SU-DHL-6 (cell line): ENCODE data around the gene FLII.

Source experiments
- H2AFZ ChIP-seq: fragments of 200-600 bp; sonication (generic); 2 replicates; pipeline ENCODE4 v1.6.1; 2014; ENCODE audit warnings: low read depth, mild to moderate bottlenecking, moderate library complexity, mixed read lengths, antibody characterized with exemption, low read length; ENCODE audit not compliant: severe bottlenecking
- H3F3A ChIP-seq: fragments of 200-600 bp; shearing (Covaris generic); 2 replicates; pipeline ENCODE4 v1.6.0; 2016; ENCODE audit warnings: antibody characterized with exemption, mild to moderate bottlenecking; ENCODE audit not compliant: insufficient read depth
- H3K27ac ChIP-seq: fragments of 200-600 bp; sonication (generic); 2 replicates; pipeline ENCODE4 v1.5.1; 2016; ENCODE audit warnings: low read depth, mild to moderate bottlenecking, low read length, moderate library complexity, mixed read lengths
- H3K27me3 ChIP-seq: fragments of 200-600 bp; sonication (generic), shearing (Covaris generic); 2 replicates; pipeline ENCODE4 v1.6.0; 2014; ENCODE audit warnings: mild to moderate bottlenecking, low read length
- H3K36me3 ChIP-seq: fragments of 200-600 bp; sonication (generic); 2 replicates; pipeline ENCODE4 v1.6.1; 2014; ENCODE audit warnings: mild to moderate bottlenecking, low read length, mixed read lengths
- H3K4me2 ChIP-seq: fragments of 300-600, 200-600 bp; shearing (Covaris generic), sonication (generic); 2 replicates; pipeline ENCODE4 v1.6.0; 2014; ENCODE audit warnings: low read length, low read depth, mild to moderate bottlenecking; ENCODE audit not compliant: poor library complexity, severe bottlenecking
- H3K4me3 ChIP-seq: fragments of 200-600 bp; sonication (generic); 2 replicates; pipeline ENCODE4 v1.5.1; 2014; ENCODE audit warnings: antibody characterized with exemption, low read length, mild to moderate bottlenecking, mixed read lengths; ENCODE audit not compliant: insufficient read depth, poor library complexity, severe bottlenecking
- H3K79me2 ChIP-seq: fragments of 200-600 bp; sonication (generic); 2 replicates; pipeline ENCODE4 v1.6.1; 2014; ENCODE audit warnings: mild to moderate bottlenecking, low read length, moderate library complexity; ENCODE audit not compliant: insufficient read depth
- H3K9ac ChIP-seq: fragments of 200-600 bp; sonication (generic); 2 replicates; pipeline ENCODE4 v1.7.0; 2014; ENCODE audit warnings: mild to moderate bottlenecking, low read length
- H3K9me2 ChIP-seq: fragments of 200-600 bp; sonication (generic); replicated peaks from 2 replicates; pipeline ENCODE4 v1.6.1; 2014; ENCODE audit warnings: low read length; ENCODE audit not compliant: insufficient read depth
- H3K9me3 ChIP-seq: fragments of 200-600 bp; sonication (generic); 2 replicates; pipeline ENCODE4 v1.6.1; 2014; ENCODE audit warnings: low read length, mixed read lengths; ENCODE audit not compliant: insufficient read depth
- H4K20me1 ChIP-seq: fragments of 200-600 bp; sonication (generic); 2 replicates; pipeline ENCODE4 v1.6.1; 2014; ENCODE audit warnings: low read depth, mild to moderate bottlenecking, antibody characterized with exemption, low read length, moderate library complexity, mixed read lengths
- CTCF ChIP-seq: fragments of 200-600 bp; sonication (generic); IDR thresholded peaks from one replicate; pipeline ENCODE4 v1.5.1; 2017; ENCODE audit warnings: antibody characterized with exemption, mild to moderate bottlenecking, low read length, moderate library complexity; ENCODE audit not compliant: insufficient read depth, poor library complexity, severe bottlenecking
- EZH2phosphoT487 ChIP-seq: fragments of 200-600 bp; sonication (generic), shearing (Covaris generic); conservative IDR thresholded peaks from 2 replicates; pipeline ENCODE4 v1.6.1; 2018; ENCODE audit warnings: mild to moderate bottlenecking, antibody characterized with exemption, low read length, moderate library complexity, mixed read lengths

The FLII gene

DNA sequence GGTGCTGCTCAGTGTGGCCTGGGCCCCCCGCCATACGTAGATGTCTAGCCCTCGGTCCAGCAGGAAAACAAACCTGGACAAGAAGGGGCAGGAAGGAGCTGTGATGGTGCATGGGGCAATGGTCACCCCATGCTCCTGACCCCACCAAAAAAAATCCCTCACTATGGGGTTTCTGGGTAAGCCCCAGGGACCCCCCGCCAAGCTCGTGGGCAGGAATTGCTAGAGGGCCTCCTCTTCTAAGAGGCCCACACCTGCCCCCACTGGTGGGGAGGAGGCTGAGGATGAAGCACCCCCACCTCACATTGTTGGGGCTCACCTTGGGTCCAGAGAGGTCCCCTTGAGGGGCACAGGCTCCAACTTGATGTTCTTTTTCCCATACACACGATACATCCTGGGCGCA, 9.7 kb downstream of the FLII start:
- Histone ChIP-seq H4K20me1 (no peaks in the 10 kb centered on the region), H3K9ac (no peak overlapping the region), H3K9me3 (no peaks in the 10 kb centered on the region), H3K4me2 (no peak overlapping the region), H3F3A (no peaks in the 10 kb centered on the region), H3K27ac (no peak overlapping the region), H3K9me2 (no peaks in the 10 kb centered on the region), H3K79me2 (no peaks in the 10 kb centered on the region), H3K4me3 (no peak overlapping the region), H3K27me3 (no peaks in the 10 kb centered on the region), H3K36me3 (no peaks in the 10 kb centered on the region), H2AFZ (no peak overlapping the region)
- no peak for TF ChIP-seq EZH2phosphoT487
- no peak for TF ChIP-seq CTCF

DNA sequence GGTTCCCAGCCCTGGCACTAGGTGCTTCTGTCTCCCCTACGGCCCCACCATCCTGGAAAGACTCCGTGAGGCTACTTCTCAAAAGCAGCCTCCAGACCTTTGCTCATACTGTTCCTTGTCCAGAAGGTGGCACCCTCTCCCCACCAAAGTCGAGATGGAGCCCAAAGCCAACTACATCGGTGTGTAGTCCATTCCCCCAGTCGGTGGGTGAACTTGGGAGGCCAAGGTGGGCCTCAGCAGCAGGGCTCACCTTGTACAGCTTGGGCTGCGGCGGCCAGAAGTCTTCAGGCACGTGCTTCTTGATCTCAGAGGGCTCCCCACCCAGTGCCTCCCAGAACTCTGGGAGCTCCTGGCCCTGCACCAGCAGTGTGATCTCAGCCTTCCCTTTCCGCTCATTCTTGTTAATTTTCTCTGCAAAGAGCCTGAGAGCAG, 10.2 kb downstream of the FLII start:
- no peaks in the 10 kb centered on the region for H3K27me3 ChIP-seq
- H3K27ac ChIP-seq = no peak overlapping the region
- H3K79me2 ChIP-seq = no peaks in the 10 kb centered on the region
- no peak overlapping the region for H3K4me2 ChIP-seq
- H4K20me1 ChIP-seq = no peaks in the 10 kb centered on the region
- no peak overlapping the region for H2AFZ ChIP-seq
- H3K9me2 ChIP-seq = no peaks in the 10 kb centered on the region
- TF ChIP-seq CTCF = peak; percentile 61
- no peak for TF ChIP-seq EZH2phosphoT487
- H3K4me3 ChIP-seq = no peak overlapping the region
- no peaks in the 10 kb centered on the region for H3K9me3 ChIP-seq
- H3K36me3 ChIP-seq = no peaks in the 10 kb centered on the region
- H3F3A ChIP-seq = no peaks in the 10 kb centered on the region
- no peak overlapping the region for H3K9ac ChIP-seq

GRCh38 chr17:18247613-18248001, 10.9 kb downstream of the FLII start:
- H3K4me3 ChIP-seq = no peak overlapping the region
- H3K9me2 ChIP-seq = no peaks in the 10 kb centered on the region
- no peak overlapping the region for H3K27ac ChIP-seq
- no peak overlapping the region for H3K9ac ChIP-seq
- TF ChIP-seq CTCF (no peak), EZH2phosphoT487 (no peak)
- H4K20me1 ChIP-seq = no peaks in the 10 kb centered on the region
- H3F3A ChIP-seq = no peaks in the 10 kb centered on the region
- no peaks in the 10 kb centered on the region for H3K9me3 ChIP-seq
- H2AFZ ChIP-seq = no peak overlapping the region
- H3K27me3 ChIP-seq = no peaks in the 10 kb centered on the region
- no peak overlapping the region for H3K4me2 ChIP-seq
- H3K36me3 ChIP-seq = no peaks in the 10 kb centered on the region
- H3K79me2 ChIP-seq = no peaks in the 10 kb centered on the region
